Neural crest cell (in vitro differentiated cells): Measurements from ENCODE around the gene TMEM219. TPM values are rescaled to one million over a fixed set of nuclear protein-coding genes. Genes with fewer than 3 reads are reported as not detected.

Source experiments
- DNase-seq: peaks from one replicate; pipeline ENCODE4 v3.0.0; 2021; ENCODE audit warnings: low read depth, mixed read lengths, low spot score
- H3K27ac Mint-ChIP-seq: one replicate; pipeline ENCODE4 v1.8.0; 2021; ENCODE audit warnings: mild to moderate bottlenecking, mixed read lengths; ENCODE audit not compliant: unreplicated experiment
- H3K27me3 Mint-ChIP-seq: 2 replicates; pipeline ENCODE4 v1.8.0; 2021; ENCODE audit warnings: low read depth, mild to moderate bottlenecking, mixed read lengths
- H3K36me3 Mint-ChIP-seq: 2 replicates; pipeline ENCODE4 v1.8.0; 2021; ENCODE audit warnings: low read depth, mild to moderate bottlenecking, mixed read lengths
- H3K4me1 Mint-ChIP-seq: 2 replicates; pipeline ENCODE4 v1.8.0; 2021; ENCODE audit warnings: mixed read lengths
- H3K4me3 Mint-ChIP-seq: one replicate; pipeline ENCODE4 v1.8.0; 2021; ENCODE audit warnings: mild to moderate bottlenecking, mixed read lengths
- H3K9me3 Mint-ChIP-seq: 2 replicates; pipeline ENCODE4 v1.8.0; 2021; ENCODE audit warnings: mixed read lengths
- CTCF ChIP-seq: fragments of 200-600 bp; sonication (generic); conservative IDR thresholded peaks from 2 replicates; pipeline ENCODE4 v1.5.0; 2021; ENCODE audit warnings: antibody characterized with exemption, mild to moderate bottlenecking
- long read RNA-seq: library from polyadenylated mRNA; unstranded; transcript quantifications from one replicate; pipeline ENCODE4 v2.0.0, GENCODE V29; 2020
- total RNA-seq: library from RNA; stranded (reverse); gene quantifications from 2 replicates; pipeline ENCODE4 v1.2.1, GENCODE V29; 2021

Gene TMEM219
- 70.7 and 74.0 TPM in 2 replicates for total RNA-seq
- long read RNA-seq, partial matches to known transcripts = 2 of 11 reads
- long read RNA-seq, other reads (novel, unspliced or antisense) = 5 of 11 reads

- TF ChIP-seq CTCF = peak; percentile 62
- H3K9me3 Mint-ChIP-seq = no peaks in the 10 kb centered on the region
- peak within 1 kb of the TSS; percentile 92 for H3K27ac Mint-ChIP-seq
- H3K36me3 Mint-ChIP-seq = no peaks in the 10 kb centered on the region
- no peaks in the 10 kb centered on the region for H3K27me3 Mint-ChIP-seq
- peaks cover 25% of the 10 kb centered on the region for H3K4me1 Mint-ChIP-seq
- peak; percentile 87 for DNase-seq
- peak within 1 kb of the TSS; percentile 93 for H3K4me3 Mint-ChIP-seq
Measured at GRCh38 chr16:29961479-29962343, at the start of gene TMEM219. Gene TMEM219 (plus strand): TSS chr16:29962079. CDS start chr16:29963144, 1,065 bp downstream.

GRCh38 chr16:29912087-29912486 is 49.8 kb upstream of the TMEM219 start:
- no peaks in the 10 kb centered on the region for H3K27me3 Mint-ChIP-seq
- no peak for DNase-seq
- H3K27ac Mint-ChIP-seq = no peak overlapping the region
- H3K9me3 Mint-ChIP-seq = no peaks in the 10 kb centered on the region
- no peak overlapping the region for H3K4me3 Mint-ChIP-seq
- H3K4me1 Mint-ChIP-seq = peaks cover 18% of the 10 kb centered on the region
- TF ChIP-seq CTCF = no peak
- H3K36me3 Mint-ChIP-seq = peaks cover 7% of the 10 kb centered on the region

- TF ChIP-seq CTCF = no peak
- Mint-ChIP-seq H3K9me3 (no peaks in the 10 kb centered on the region), H3K4me1 (peaks cover 18% of the 10 kb centered on the region), H3K27me3 (no peaks in the 10 kb centered on the region), H3K4me3 (no peak overlapping the region), H3K27ac (no peak overlapping the region), H3K36me3 (peaks cover 7% of the 10 kb centered on the region)
- DNase-seq = no peak
Measured at GRCh38 chr16:29913514-29913913, 48.4 kb upstream of the TMEM219 start.

- DNase-seq = no peak
- Mint-ChIP-seq H3K9me3 (no peaks in the 10 kb centered on the region), H3K27me3 (no peaks in the 10 kb centered on the region), H3K4me1 (peaks cover 18% of the 10 kb centered on the region), H3K36me3 (peaks cover 7% of the 10 kb centered on the region), H3K4me3 (no peak overlapping the region), H3K27ac (no peak overlapping the region)
- TF ChIP-seq CTCF = no peak
Measured at GRCh38 chr16:29915590-29916247, 46.2 kb upstream of the TMEM219 start.

- H3K4me1 Mint-ChIP-seq = peaks cover 18% of the 10 kb centered on the region
- H3K36me3 Mint-ChIP-seq = peaks cover 7% of the 10 kb centered on the region
- TF ChIP-seq CTCF = peak; percentile 20
- no peak overlapping the region for H3K4me3 Mint-ChIP-seq
- H3K27ac Mint-ChIP-seq = no peak overlapping the region
- no peak for DNase-seq
- H3K9me3 Mint-ChIP-seq = no peaks in the 10 kb centered on the region
- no peaks in the 10 kb centered on the region for H3K27me3 Mint-ChIP-seq
Measured at GRCh38 chr16:29916979-29917378, 44.9 kb upstream of the TMEM219 start.
